Erythroblast (primary cell): ENCODE measurements around the gene ETV7.

ENCODE experiments used
- GATA1 ChIP-seq: IDR thresholded peaks from 2 replicates; pipeline ENCODE4 v1.6.1; 2011; ENCODE audit warnings: low read depth, mild to moderate bottlenecking, control low read depth, low read length, moderate library complexity
- POLR2A ChIP-seq: IDR thresholded peaks from 2 replicates; pipeline ENCODE4 v1.6.1; 2011; ENCODE audit warnings: mild to moderate bottlenecking, low read length

GRCh38 chr6:36414481-36414880, 27.0 kb upstream of the ETV7 start:
- TF ChIP-seq POLR2A (no peak), GATA1 (no peak)
